CD14-positive monocyte (primary cell): ENCODE measurements around the gene TSPAN5. TPM values are rescaled to one million over a fixed set of nuclear protein-coding genes. Genes with fewer than 3 reads are reported as not detected.

Source experiments
- DNase-seq, 3 donors: peaks; one replicate each; pipeline ENCODE4 v3.0.0-alpha.2; 2011 to 2022
- H2AFZ ChIP-seq: 2 replicates; pipeline ENCODE4 v1.6.0; 2012; ENCODE audit warnings: mild to moderate bottlenecking, low read depth, low read length, inconsistent platforms; ENCODE audit not compliant: insufficient read depth, poor library complexity, severe bottlenecking
- H3K27ac ChIP-seq, 2 donors: 1 replicate in 1 of 2; 2 replicates in 1 of 2; pipeline ENCODE4 v1.5.1; 2012 to 2013; ENCODE audit warnings: low read length in 2 of 2, control low read depth in 1 of 2, inconsistent platforms in 1 of 2, low read depth in 1 of 2, mild to moderate bottlenecking in 1 of 2
- H3K27me3 ChIP-seq, 2 donors: one replicate each; pipeline versions ENCODE4 v1.6.0 to v1.6.1; 2011 to 2013; ENCODE audit warnings: low read length in 2 of 2; ENCODE audit not compliant: control insufficient read depth in 2 of 2, insufficient read depth in 2 of 2
- H3K36me3 ChIP-seq, 2 donors: replicated peaks in 1 of 2; 1 replicate in 1 of 2; 2 replicates in 1 of 2; pipeline versions ENCODE4 v1.5.1 to v1.6.1; 2012 to 2013; ENCODE audit warnings: low read length in 2 of 2, control low read depth in 1 of 2, inconsistent platforms in 1 of 2, mild to moderate bottlenecking in 1 of 2; ENCODE audit not compliant: insufficient read depth in 2 of 2, control insufficient read depth in 1 of 2
- H3K4me1 ChIP-seq, 2 donors: 1 replicate in 1 of 2; 2 replicates in 1 of 2; pipeline versions ENCODE4 v1.5.1 to v1.6.1; 2012 to 2013; ENCODE audit warnings: low read length in 2 of 2, control low read depth in 1 of 2, inconsistent platforms in 1 of 2, mild to moderate bottlenecking in 1 of 2, moderate library complexity in 1 of 2; ENCODE audit not compliant: insufficient read depth in 2 of 2, control insufficient read depth in 1 of 2
- H3K4me2 ChIP-seq: replicated peaks from 2 replicates; pipeline ENCODE3; 2012; ENCODE audit warnings: low read length, moderate library complexity, mild to moderate bottlenecking; ENCODE audit not compliant: poor library complexity, severe bottlenecking; ENCODE audit errors: extremely low read depth
- H3K4me3 ChIP-seq, 3 experiments: fragments of 200-600 bp in 1 of 3; sonication (generic) in 1 of 3; replicated peaks in 1 of 3; 1 replicate in 2 of 3; 2 replicates in 1 of 3; pipeline ENCODE4 v1.5.1; 2011 to 2013; ENCODE audit warnings: low read length in 3 of 3, mild to moderate bottlenecking in 3 of 3, control low read depth in 2 of 3, low read depth in 2 of 3, inconsistent platforms in 1 of 3, moderate library complexity in 1 of 3
- H3K79me2 ChIP-seq: 2 replicates; pipeline ENCODE4 v1.6.0; 2012; ENCODE audit warnings: mild to moderate bottlenecking, control low read depth, inconsistent platforms, low read length, moderate library complexity; ENCODE audit not compliant: insufficient read depth
- H3K9ac ChIP-seq: 2 replicates; pipeline ENCODE4 v1.6.0; 2017; ENCODE audit warnings: low read length, mild to moderate bottlenecking; ENCODE audit not compliant: insufficient read depth, poor library complexity, severe bottlenecking
- H3K9me3 ChIP-seq, 2 donors: replicated peaks in 1 of 2; 1 replicate in 1 of 2; 2 replicates in 1 of 2; pipeline versions ENCODE4 v1.5.1 to v1.6.1; 2012 to 2013; ENCODE audit warnings: low read length in 2 of 2, control low read depth in 1 of 2; ENCODE audit not compliant: control insufficient read depth in 1 of 2, insufficient read depth in 1 of 2
- H4K20me1 ChIP-seq: 2 replicates; pipeline ENCODE4 v1.6.0; 2012; ENCODE audit warnings: mild to moderate bottlenecking, low read length, control low read depth, moderate library complexity; ENCODE audit not compliant: insufficient read depth
- H3K27ac Mint-ChIP-seq, 7 donors: one replicate each; pipeline ENCODE4 v1.8.0; 2020; ENCODE audit warnings: mild to moderate bottlenecking in 7 of 7, mixed read lengths in 7 of 7, moderate library complexity in 6 of 7, inconsistent platforms in 2 of 7
- H3K27me3 Mint-ChIP-seq, 3 donors: one replicate each; pipeline ENCODE4 v1.8.0; 2021 to 2022; ENCODE audit warnings: low read depth in 3 of 3, mild to moderate bottlenecking in 3 of 3, mixed read lengths in 3 of 3, moderate library complexity in 3 of 3, inconsistent platforms in 1 of 3
- H3K36me3 Mint-ChIP-seq, 2 donors: one replicate each; pipeline ENCODE4 v1.8.0; 2020; ENCODE audit warnings: mixed read lengths in 2 of 2, inconsistent platforms in 1 of 2, mild to moderate bottlenecking in 1 of 2
- H3K4me1 Mint-ChIP-seq: one replicate; pipeline ENCODE4 v1.8.0; 2020; ENCODE audit warnings: mild to moderate bottlenecking, mixed read lengths
- H3K4me3 Mint-ChIP-seq, 2 donors: one replicate each; pipeline ENCODE4 v1.8.0; 2020; ENCODE audit warnings: mild to moderate bottlenecking in 2 of 2, mixed read lengths in 2 of 2, moderate library complexity in 1 of 2
- H3K9me3 Mint-ChIP-seq, 7 donors: one replicate each; pipeline ENCODE4 v1.8.0; 2020 to 2022; ENCODE audit warnings: mixed read lengths in 7 of 7, mild to moderate bottlenecking in 6 of 7, moderate library complexity in 6 of 7, inconsistent platforms in 2 of 7
- WGBS: methylation state at CpG from one replicate; pipeline ENCODE4 v1.1.5; 2013; ENCODE audit warnings: missing lambda C conversion rate; ENCODE audit not compliant: insufficient coverage; 5-methylcytosine and 5-hydroxymethylcytosine counted together
- intact Hi-C, 2 donors: fragments of 100-400 bp; cut with micrococcal nuclease; formaldehyde crosslinking; loops; one replicate each; pipeline versions ENCODE4 v1.15.0 to v1.15.1; 2023
- polyA plus RNA-seq, 3 donors: library from polyadenylated mRNA; depleted of rRNA in 1 of 3; unstranded in 2 of 3; stranded (reverse) in 1 of 3; fragments of 300-500 nt in 2 of 3; fragments of >200 nt in 1 of 3; fragmentation: Illumina TruSeq in 2 of 3; gene quantifications; 1 replicate in 2 of 3; 2 replicates in 1 of 3; pipeline ENCODE4 v1.2.3, GENCODE V29; 2012 to 2021
- TF ChIP-seq, protein P1 (sequence below): fragments of 200-600 bp; IDR thresholded peaks from one replicate; pipeline ENCODE4 v1.8.0; 2022; ENCODE audit warnings: antibody characterized with exemption, mild to moderate bottlenecking

Gene TSPAN5
- polyA plus RNA-seq, 3 donors, result 0.09 to 1.1 (median 0.13) TPM

DNA sequence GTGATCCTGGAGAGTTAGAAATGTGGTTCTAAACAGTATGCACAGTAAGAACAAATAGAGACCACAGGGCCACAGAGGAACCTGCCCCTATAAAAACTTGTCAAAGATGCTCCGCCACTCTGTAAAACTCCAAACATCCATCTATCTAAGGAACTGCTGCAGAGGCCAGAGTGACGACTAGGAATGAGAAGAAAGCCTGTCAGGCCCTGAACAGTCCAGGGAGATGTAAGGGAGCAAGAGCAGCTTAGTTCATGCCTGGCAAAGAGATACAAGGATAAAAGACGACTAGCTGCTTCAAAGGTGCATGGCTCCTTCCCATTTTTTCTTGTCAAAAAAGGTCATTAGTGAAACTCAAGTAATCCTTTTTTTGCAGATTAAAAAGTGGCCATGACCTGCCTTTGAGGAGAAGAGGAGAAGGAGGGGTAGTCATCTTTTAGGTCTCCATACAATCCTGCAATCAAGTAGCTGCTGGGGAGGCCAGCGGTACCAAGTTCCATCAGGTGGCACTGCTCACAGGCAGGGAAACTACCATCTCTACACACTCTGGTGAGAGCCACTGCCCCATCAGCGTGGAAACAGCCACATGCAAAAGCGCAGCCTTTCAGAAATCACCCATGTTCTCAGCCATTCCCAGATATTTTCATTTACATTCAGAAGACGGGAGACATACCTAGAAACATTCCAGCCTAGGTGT, 162.1 kb downstream of the TSPAN5 start:
- TF ChIP-seq, protein P1, sequence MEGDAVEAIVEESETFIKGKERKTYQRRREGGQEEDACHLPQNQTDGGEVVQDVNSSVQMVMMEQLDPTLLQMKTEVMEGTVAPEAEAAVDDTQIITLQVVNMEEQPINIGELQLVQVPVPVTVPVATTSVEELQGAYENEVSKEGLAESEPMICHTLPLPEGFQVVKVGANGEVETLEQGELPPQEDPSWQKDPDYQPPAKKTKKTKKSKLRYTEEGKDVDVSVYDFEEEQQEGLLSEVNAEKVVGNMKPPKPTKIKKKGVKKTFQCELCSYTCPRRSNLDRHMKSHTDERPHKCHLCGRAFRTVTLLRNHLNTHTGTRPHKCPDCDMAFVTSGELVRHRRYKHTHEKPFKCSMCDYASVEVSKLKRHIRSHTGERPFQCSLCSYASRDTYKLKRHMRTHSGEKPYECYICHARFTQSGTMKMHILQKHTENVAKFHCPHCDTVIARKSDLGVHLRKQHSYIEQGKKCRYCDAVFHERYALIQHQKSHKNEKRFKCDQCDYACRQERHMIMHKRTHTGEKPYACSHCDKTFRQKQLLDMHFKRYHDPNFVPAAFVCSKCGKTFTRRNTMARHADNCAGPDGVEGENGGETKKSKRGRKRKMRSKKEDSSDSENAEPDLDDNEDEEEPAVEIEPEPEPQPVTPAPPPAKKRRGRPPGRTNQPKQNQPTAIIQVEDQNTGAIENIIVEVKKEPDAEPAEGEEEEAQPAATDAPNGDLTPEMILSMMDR, result no peak

DNA sequence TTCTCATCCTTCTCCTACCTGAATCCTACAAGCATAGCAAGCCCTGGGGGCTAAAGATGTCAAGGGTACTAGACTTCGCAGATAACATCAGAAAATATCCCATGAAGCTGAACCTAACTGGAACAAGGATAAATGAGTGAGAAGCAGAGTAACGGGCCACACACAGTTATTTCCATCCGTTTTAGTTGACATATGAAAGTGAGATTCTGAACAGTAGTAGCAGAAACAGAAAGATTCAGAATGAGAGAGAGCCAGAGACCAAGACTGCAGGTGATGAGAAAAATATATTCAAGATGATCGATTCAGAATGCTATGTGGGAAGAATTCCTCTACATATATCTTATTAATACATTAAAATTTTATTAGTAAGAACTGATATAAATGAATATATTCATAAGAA, 165.1 kb downstream of the TSPAN5 start:
- intact Hi-C loops, result no loop called here
- H4K20me1 ChIP-seq, result no peaks in the 10 kb centered on the region
- no peak for DNase-seq
- H3K4me3 ChIP-seq, result no peak overlapping the region
- H3K27ac Mint-ChIP-seq, result no peak overlapping the region
- peaks cover 0 to 5% (median 0%) of the 10 kb centered on the region in 7 donors for H3K9me3 Mint-ChIP-seq
- no peak overlapping the region for H3K4me2 ChIP-seq
- TF ChIP-seq, protein P1, result no peak
- no peaks in the 10 kb centered on the region for H3K36me3 Mint-ChIP-seq
- no peaks in the 10 kb centered on the region for H3K4me1 Mint-ChIP-seq
- H3K9me3 ChIP-seq, result no peaks in the 10 kb centered on the region
- H3K27me3 Mint-ChIP-seq, result peaks cover 0 to 2% (median 2%) of the 10 kb centered on the region in 3 donors
- no peaks in the 10 kb centered on the region for H3K4me1 ChIP-seq
- no peak overlapping the region for H3K27ac ChIP-seq
- H3K36me3 ChIP-seq, result no peaks in the 10 kb centered on the region
- no peak overlapping the region for H3K9ac ChIP-seq
- no peak overlapping the region for H2AFZ ChIP-seq
- no peaks in the 10 kb centered on the region for H3K27me3 ChIP-seq
- WGBS, result 100% methylated on average over 1 of the region's 4 CpGs
- no peak overlapping the region for H3K4me3 Mint-ChIP-seq
- no peaks in the 10 kb centered on the region for H3K79me2 ChIP-seq

More for the DNA sequence above, 162.1 kb downstream of the TSPAN5 start:
- WGBS, result 100% methylated on average over 2 of the region's 7 CpGs
- no peak overlapping the region for H3K4me3 ChIP-seq
- Mint-ChIP-seq H3K27ac (peak overlapping the region in 1 of 7 donors; percentile 68), H3K36me3 (no peaks in the 10 kb centered on the region), H3K27me3 (peaks cover 0 to 6% (median 2%) of the 10 kb centered on the region in 3 donors), H3K4me1 (no peaks in the 10 kb centered on the region), H3K4me3 (no peak overlapping the region), H3K9me3 (peaks cover 0 to 2% (median 1%) of the 10 kb centered on the region in 7 donors)
- intact Hi-C loops, result no loop called here
- DNase-seq, result no peak
- no peaks in the 10 kb centered on the region for H3K36me3 ChIP-seq
- H3K4me2 ChIP-seq, result no peak overlapping the region
- no peak overlapping the region for H3K27ac ChIP-seq
- H3K9me3 ChIP-seq, result no peaks in the 10 kb centered on the region
- H3K27me3 ChIP-seq, result no peaks in the 10 kb centered on the region
- no peaks in the 10 kb centered on the region for H4K20me1 ChIP-seq
- H3K79me2 ChIP-seq, result no peaks in the 10 kb centered on the region
- H3K9ac ChIP-seq, result no peak overlapping the region
- no peaks in the 10 kb centered on the region for H3K4me1 ChIP-seq
- no peak overlapping the region for H2AFZ ChIP-seq
